Stimulated activated naive B cell treated with anti-CD40 and anti-IgM and Interleukin-4, amounts not matched to agents 10 μg/mL and 1 μg/mL and 100 μg/mL, for 72 hours (primary cell): ENCODE measurements around the gene LPP.

Source experiments
- ATAC-seq, 2 donors: fragments of 150-1000 bp; cut with Tn5 transposase; replicated peaks; 2 replicates each; pipeline ENCODE4 v1.10.0; 2021; ENCODE audit warnings: moderate library complexity in 1 of 2
- DNase-seq: peaks from one replicate; pipeline ENCODE4 v3.0.0; 2021
- H3K27ac Mint-ChIP-seq: one replicate; pipeline ENCODE4 v1.8.0; 2022; ENCODE audit warnings: mild to moderate bottlenecking, mixed read lengths
- H3K27me3 Mint-ChIP-seq, 2 donors: one replicate each; pipeline ENCODE4 v1.8.0; 2022; ENCODE audit warnings: mixed read lengths in 2 of 2
- H3K36me3 Mint-ChIP-seq, 2 donors: one replicate each; pipeline ENCODE4 v1.8.0; 2022; ENCODE audit warnings: mixed read lengths in 2 of 2, mild to moderate bottlenecking in 1 of 2
- H3K4me1 Mint-ChIP-seq, 2 donors: one replicate each; pipeline ENCODE4 v1.8.0; 2022; ENCODE audit warnings: mixed read lengths in 2 of 2, mild to moderate bottlenecking in 1 of 2
- H3K4me3 Mint-ChIP-seq, 2 donors: one replicate each; pipeline ENCODE4 v1.8.0; 2022; ENCODE audit warnings: mild to moderate bottlenecking in 2 of 2, mixed read lengths in 2 of 2, moderate library complexity in 1 of 2
- H3K9me3 Mint-ChIP-seq, 2 donors: one replicate each; pipeline ENCODE4 v1.8.0; 2022; ENCODE audit warnings: mixed read lengths in 2 of 2, mild to moderate bottlenecking in 1 of 2

The LPP gene

DNA sequence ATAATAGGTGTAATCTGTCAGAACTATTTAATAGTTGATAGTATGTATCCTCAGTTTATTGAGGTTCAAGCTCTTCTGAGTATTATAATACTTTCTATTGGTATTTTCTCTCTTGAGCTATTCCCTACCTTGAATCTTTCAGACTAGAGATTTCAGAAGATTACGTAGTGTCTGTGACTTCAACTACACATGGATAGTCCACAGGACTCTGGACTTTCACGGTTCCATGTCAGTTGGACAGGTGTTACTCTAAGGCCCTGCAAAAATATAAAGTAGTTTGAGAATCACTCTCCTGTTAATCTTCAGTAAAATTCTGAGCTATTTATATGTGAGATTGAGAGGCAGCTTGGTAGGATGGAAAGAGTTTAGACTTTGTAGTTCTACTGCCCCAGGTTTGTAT is 664.3 kb downstream of the LPP start:
- H3K4me3 Mint-ChIP-seq: no peak overlapping the region
- peaks cover 2 to 10% of the 10 kb centered on the region in 2 donors for H3K36me3 Mint-ChIP-seq
- peaks cover 8 to 13% of the 10 kb centered on the region in 2 donors for H3K4me1 Mint-ChIP-seq
- DNase-seq (no peak), ATAC-seq (no peak)
- H3K27ac Mint-ChIP-seq: no peak overlapping the region
- no peaks in the 10 kb centered on the region for H3K27me3 Mint-ChIP-seq
- no peaks in the 10 kb centered on the region for H3K9me3 Mint-ChIP-seq

DNA sequence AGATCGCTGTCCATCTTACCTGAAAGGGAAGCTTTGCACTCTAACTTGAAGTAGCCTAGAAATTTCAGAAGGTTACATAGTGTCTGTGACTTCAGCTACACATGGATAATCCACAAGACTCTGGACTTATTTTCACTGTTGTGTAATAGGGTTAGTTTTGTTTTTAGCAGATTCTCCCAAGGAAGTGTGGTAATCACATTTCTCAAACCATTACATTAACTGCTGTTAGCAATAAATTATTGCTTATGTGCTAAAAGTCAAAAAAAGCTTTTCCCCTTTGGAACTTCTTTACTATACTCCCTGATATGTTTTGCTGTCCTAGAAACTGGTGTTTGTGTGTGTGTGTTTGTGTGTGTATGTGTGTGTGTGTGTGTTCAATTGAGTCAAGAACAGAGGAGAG is 666.0 kb downstream of the LPP start:
- H3K27me3 Mint-ChIP-seq: no peaks in the 10 kb centered on the region
- H3K4me3 Mint-ChIP-seq: no peak overlapping the region
- H3K36me3 Mint-ChIP-seq: peaks cover 2 to 6% of the 10 kb centered on the region in 2 donors
- peaks cover 7 to 13% of the 10 kb centered on the region in 2 donors for H3K4me1 Mint-ChIP-seq
- H3K27ac Mint-ChIP-seq: no peak overlapping the region
- H3K9me3 Mint-ChIP-seq: no peaks in the 10 kb centered on the region
- ATAC-seq: no peak
- no peak for DNase-seq

DNA sequence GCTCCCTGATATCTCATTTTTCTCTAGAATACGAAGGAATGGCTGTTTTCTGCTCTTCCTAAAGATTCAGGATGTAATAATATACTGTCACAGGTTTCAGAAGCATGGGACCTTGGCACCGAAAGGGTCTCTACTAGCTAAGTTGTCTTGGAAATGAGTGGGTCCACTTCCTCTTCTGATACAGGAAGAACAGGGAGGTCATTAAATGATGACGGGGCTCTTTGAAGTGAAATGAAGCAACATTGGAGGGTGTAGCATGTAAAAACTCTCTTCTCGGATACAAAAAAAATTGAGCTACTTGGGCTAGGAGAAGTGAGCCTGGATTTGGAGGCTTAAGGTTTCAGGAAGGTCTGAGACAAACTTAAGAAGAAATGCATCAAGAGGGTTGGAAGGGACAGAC is 668.0 kb downstream of the LPP start:
- Mint-ChIP-seq H3K27ac (no peak overlapping the region), H3K36me3 (peaks cover 2 to 6% of the 10 kb centered on the region in 2 donors), H3K9me3 (no peaks in the 10 kb centered on the region), H3K4me3 (no peak overlapping the region), H3K4me1 (peaks cover 7 to 13% of the 10 kb centered on the region in 2 donors), H3K27me3 (no peaks in the 10 kb centered on the region)
- DNase-seq (no peak), ATAC-seq (no peak)

DNA sequence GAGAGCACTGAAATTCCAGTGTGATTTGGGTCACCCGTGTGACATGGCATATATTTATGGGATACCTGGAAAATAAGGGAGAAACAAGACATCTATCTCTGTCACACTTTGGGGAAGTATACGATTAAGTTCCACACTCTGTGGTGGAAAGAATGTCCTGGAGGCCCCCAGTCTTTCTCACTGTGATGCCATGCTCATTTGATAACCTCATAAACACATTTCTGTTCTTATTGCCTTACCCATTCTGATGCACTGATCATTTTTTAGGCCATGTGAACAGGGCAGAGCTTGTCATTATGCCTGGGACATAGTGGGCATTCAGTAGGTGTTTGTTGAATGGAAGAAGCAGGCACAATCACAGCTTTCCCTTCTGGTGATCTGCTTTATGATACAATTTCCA is 668.5 kb downstream of the LPP start:
- Mint-ChIP-seq H3K4me3 (no peak overlapping the region), H3K27me3 (no peaks in the 10 kb centered on the region), H3K36me3 (peaks cover 2 to 6% of the 10 kb centered on the region in 2 donors), H3K4me1 (peaks cover 7 to 13% of the 10 kb centered on the region in 2 donors), H3K27ac (no peak overlapping the region), H3K9me3 (no peaks in the 10 kb centered on the region)
- no peak for DNase-seq
- ATAC-seq: no peak

DNA sequence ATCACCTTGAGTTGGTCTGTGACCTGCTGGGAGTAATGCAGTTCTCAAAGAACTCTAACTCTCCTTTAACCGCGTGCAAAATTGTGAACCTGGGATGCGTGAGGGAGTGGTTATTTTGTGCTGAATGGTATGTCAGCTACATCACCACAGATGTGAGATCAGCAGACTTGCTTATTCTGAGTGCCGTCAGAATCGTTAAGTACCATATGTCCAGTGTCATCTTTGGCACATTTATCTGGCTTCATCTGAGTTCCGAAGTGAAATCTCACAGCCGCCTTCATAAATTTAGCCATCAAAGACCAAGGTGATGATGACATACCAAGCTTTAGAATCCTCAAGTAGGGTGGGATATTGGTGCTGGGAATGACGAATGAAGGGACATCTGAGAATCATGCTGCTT is 670.6 kb downstream of the LPP start:
- ATAC-seq: no peak
- Mint-ChIP-seq H3K36me3 (peaks cover 4 to 5% of the 10 kb centered on the region in 2 donors), H3K27ac (no peak overlapping the region)

DNA sequence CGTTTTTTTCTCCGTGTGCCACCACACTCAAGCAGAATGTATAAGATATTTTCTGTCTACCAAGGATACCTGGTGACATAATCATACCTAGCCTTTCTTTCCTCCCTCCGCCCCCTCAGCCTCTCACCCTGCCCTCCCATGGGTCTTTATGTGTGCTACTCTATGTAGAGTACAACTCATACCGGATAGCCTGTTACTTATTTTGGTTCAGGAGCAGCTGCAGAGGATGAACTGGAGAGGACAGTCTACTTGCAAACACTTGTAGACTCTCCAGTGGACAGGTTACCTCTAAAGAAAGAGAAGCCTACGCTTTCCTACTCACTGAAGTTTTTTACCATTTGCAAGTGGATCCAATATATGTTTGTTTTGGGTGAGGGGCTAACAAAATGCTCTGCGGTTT is 671.9 kb downstream of the LPP start:
- DNase-seq: no peak
- no peaks in the 10 kb centered on the region for H3K27me3 Mint-ChIP-seq
- no peak overlapping the region for H3K4me3 Mint-ChIP-seq
- H3K9me3 Mint-ChIP-seq: no peaks in the 10 kb centered on the region
- H3K4me1 Mint-ChIP-seq: peaks cover 6 to 11% of the 10 kb centered on the region in 2 donors
- H3K36me3 Mint-ChIP-seq: peaks cover 3 to 5% of the 10 kb centered on the region in 2 donors
- H3K27ac Mint-ChIP-seq: no peak overlapping the region
- ATAC-seq: no peak

More for the DNA sequence above, 670.6 kb downstream of the LPP start:
- peaks cover 7 to 17% of the 10 kb centered on the region in 2 donors for H3K4me1 Mint-ChIP-seq
- H3K27me3 Mint-ChIP-seq: no peaks in the 10 kb centered on the region
- no peak for DNase-seq
- H3K4me3 Mint-ChIP-seq: no peak overlapping the region
- no peaks in the 10 kb centered on the region for H3K9me3 Mint-ChIP-seq

DNA sequence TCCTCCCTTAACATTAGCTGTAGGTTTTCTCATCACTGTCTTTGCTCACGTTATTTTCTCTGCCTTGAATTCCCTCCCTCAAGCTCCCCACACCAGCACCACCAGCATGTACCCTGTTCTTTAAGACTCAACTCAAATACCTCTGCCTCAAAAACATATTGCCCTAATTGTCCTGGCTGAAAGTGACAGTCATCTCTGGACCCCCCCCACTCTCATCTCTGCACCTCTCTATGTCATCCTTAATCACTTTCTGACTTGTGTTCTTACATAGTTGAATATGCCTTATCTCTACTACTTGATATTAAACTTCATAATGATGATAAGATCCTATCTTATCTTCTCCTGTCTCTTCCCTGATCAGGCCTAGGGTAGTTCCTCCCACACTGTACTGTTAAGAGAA is 672.6 kb downstream of the LPP start:
- Mint-ChIP-seq H3K27ac (no peak overlapping the region), H3K4me3 (no peak overlapping the region), H3K27me3 (no peaks in the 10 kb centered on the region), H3K9me3 (no peaks in the 10 kb centered on the region), H3K36me3 (peaks cover 3 to 5% of the 10 kb centered on the region in 2 donors), H3K4me1 (peaks cover 6 to 11% of the 10 kb centered on the region in 2 donors)
- ATAC-seq (no peak), DNase-seq (no peak)

DNA sequence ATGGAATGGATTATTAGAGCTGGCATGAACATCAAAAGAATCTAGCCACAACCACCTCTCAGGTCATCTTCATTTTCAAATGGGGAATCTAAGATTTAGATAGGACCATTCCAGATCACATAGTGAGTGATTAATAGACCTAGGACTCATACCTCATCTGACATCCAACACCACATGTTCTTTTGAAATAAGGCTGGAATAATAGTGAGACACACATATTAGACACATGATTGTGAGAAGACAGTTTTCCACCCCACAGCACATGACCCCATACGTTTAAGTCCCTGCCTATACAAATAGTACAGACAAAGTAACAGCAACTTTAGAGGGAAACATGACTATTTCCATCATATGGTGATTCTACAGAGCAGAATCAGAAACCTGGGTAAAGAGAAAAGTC is 673.1 kb downstream of the LPP start:
- Mint-ChIP-seq H3K36me3 (peaks cover 2 to 4% of the 10 kb centered on the region in 2 donors), H3K27ac (no peak overlapping the region), H3K4me3 (no peak overlapping the region), H3K4me1 (peaks cover 4 to 8% of the 10 kb centered on the region in 2 donors), H3K27me3 (no peaks in the 10 kb centered on the region), H3K9me3 (no peaks in the 10 kb centered on the region)
- no peak for ATAC-seq
- no peak for DNase-seq

DNA sequence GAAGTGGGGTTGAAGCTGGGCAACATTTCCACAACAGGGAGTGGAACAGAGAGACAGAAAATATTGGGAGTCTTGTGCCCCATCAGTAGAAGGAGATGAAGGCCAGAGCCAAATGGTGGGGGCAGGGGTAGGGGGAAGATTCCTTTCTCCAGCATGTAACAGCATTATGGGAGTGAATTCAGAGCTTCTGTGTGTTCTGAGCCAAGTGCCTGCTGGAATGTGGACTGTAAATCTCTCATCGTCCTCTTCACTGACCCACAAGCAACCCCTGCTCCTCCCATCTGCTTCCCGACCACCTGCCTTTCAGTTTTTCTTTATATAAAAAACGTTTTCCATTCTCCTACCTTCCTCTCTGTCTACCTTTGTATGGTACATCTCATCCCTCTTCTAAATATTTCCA is 673.6 kb downstream of the LPP start:
- Mint-ChIP-seq H3K4me3 (no peak overlapping the region), H3K36me3 (peaks cover 0 to 3% of the 10 kb centered on the region in 2 donors), H3K27me3 (no peaks in the 10 kb centered on the region), H3K4me1 (peaks cover 2 to 4% of the 10 kb centered on the region in 2 donors), H3K9me3 (no peaks in the 10 kb centered on the region), H3K27ac (no peak overlapping the region)
- DNase-seq (no peak), ATAC-seq (no peak)

DNA sequence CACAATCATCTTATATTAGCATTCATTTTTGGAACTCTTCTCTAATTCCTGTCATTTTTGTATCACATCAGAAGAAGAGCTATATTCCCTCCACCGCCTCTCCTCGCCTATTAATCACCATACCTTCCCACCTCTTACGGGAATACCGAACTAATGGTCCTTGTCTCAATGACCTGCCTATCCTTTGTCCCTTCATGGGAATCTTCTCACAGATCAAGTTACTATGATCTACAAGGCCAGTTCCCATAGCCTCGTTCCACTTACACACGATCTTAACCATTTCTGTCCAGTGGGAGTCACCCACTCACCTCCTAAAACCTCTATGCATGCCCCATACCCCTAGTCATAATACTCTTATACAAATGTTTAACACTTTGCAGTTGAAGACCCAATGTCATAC is 675.2 kb downstream of the LPP start:
- H3K9me3 Mint-ChIP-seq: no peaks in the 10 kb centered on the region
- peaks cover 0 to 3% of the 10 kb centered on the region in 2 donors for H3K36me3 Mint-ChIP-seq
- H3K27ac Mint-ChIP-seq: no peak overlapping the region
- no peak overlapping the region for H3K4me3 Mint-ChIP-seq
- DNase-seq: no peak
- no peaks in the 10 kb centered on the region for H3K27me3 Mint-ChIP-seq
- H3K4me1 Mint-ChIP-seq: peaks cover 2 to 4% of the 10 kb centered on the region in 2 donors
- ATAC-seq: no peak

DNA sequence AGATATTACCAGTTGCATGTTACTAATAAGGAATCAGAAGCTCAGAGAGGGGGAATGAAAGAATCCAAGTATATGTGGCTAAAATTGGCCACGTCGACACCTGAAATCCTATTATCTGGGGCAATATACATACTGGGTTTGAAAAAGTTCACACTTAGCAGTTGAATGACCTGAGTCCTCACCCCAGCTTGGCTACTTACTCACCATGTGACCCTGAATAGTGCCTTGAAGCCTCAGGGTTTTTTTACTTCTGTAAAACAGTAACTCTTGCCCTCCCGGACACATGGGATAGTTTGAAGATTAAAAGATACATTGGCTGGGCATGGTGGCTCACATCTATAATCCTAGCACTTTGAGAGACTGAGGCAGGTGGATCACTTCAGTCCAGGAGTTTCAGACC is 675.6 kb downstream of the LPP start:
- no peaks in the 10 kb centered on the region for H3K9me3 Mint-ChIP-seq
- DNase-seq (no peak), ATAC-seq (no peak)
- no peaks in the 10 kb centered on the region for H3K27me3 Mint-ChIP-seq
- H3K4me1 Mint-ChIP-seq: peaks cover 2 to 4% of the 10 kb centered on the region in 2 donors
- H3K36me3 Mint-ChIP-seq: peaks cover 2 to 3% of the 10 kb centered on the region in 2 donors
- H3K4me3 Mint-ChIP-seq: no peak overlapping the region
- H3K27ac Mint-ChIP-seq: no peak overlapping the region

DNA sequence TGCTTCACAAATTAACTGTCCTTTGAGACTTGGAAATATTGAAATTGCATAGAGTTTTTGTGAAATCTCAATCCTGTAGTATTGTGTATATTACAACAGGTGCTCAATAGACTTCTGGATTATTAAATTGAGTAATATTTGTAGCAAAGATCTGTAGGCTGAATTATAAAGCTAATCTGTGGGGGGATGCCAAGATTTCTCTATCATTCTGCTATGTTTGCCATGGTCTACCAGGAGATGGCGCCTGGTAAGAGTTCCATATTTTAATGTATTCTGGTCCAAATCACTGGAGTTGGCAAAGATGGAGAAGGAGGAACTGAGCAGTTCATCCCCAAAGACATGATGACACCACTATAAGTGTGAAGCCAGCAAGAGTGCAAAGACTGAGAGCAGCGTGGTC is 676.9 kb downstream of the LPP start:
- Mint-ChIP-seq H3K27me3 (no peaks in the 10 kb centered on the region), H3K4me1 (peaks cover 2 to 4% of the 10 kb centered on the region in 2 donors), H3K4me3 (no peak overlapping the region), H3K36me3 (peaks cover 3 to 5% of the 10 kb centered on the region in 2 donors), H3K9me3 (no peaks in the 10 kb centered on the region), H3K27ac (no peak overlapping the region)
- DNase-seq (no peak), ATAC-seq (peak in 1 of 2 donors; percentile 23)

DNA sequence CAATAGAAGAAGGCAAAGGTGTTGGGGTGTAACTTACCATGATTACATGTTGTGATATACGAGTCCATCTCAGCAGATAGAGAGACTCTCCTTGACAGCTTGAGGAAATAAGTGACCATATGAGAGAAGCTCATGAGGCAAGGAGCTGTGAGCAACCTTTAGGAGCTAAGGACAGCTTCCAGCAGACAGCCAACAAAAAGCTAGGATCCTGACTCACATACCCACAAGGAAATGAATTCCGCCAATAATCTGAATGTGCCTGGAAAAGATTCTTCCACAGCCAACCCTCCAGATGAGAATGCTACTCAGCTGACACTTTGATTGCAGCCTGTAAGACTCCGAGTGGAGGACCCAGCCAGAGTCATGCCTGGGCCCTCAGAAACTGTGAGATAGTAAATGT is 678.2 kb downstream of the LPP start:
- Mint-ChIP-seq H3K27ac (no peak overlapping the region), H3K4me3 (no peak overlapping the region), H3K9me3 (no peaks in the 10 kb centered on the region), H3K27me3 (no peaks in the 10 kb centered on the region), H3K4me1 (peaks cover 2 to 4% of the 10 kb centered on the region in 2 donors), H3K36me3 (peaks cover 3 to 5% of the 10 kb centered on the region in 2 donors)
- no peak for ATAC-seq
- no peak for DNase-seq

DNA sequence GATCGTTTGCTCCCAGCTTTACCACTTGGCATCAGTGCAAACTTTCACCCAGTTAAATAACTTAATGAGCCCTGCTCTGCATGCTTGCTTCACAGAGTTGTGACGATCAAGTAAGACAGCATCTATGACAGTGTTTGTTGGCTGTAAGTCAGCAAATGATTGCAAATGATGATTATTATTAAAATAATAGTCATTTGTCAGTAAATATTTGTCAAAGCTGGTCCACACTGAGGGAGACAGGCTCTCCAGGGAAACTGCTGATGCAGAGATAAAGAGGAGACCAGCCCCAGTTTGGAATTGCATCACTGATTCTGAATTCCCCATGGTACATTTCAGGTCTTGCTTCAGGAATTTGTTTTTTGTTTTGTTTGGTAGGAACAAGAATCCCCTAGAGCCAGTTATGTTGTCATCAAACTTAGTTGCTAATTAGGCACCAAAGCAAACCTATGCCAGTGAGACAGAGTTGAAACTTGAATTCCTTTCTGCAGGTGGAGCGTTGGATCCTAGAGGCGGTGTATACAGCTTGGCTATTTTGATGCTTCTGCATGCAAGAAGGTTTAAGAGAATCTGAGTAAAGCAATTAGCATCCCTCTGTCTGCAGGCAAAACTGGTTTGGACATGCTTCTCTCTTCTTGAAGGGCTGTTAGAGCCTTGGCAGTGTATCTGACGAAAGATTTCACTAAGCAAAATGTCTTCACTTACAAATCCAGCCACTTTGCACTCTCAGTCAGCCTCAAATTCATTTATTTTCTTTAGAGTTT is 679.2 kb downstream of the LPP start:
- DNase-seq (no peak), ATAC-seq (no peak)
- Mint-ChIP-seq H3K4me1 (peaks cover 2 to 4% of the 10 kb centered on the region in 2 donors), H3K4me3 (no peak overlapping the region), H3K9me3 (no peaks in the 10 kb centered on the region), H3K36me3 (peaks cover 3 to 5% of the 10 kb centered on the region in 2 donors), H3K27ac (peak overlapping the region; percentile 20), H3K27me3 (no peaks in the 10 kb centered on the region)

DNA sequence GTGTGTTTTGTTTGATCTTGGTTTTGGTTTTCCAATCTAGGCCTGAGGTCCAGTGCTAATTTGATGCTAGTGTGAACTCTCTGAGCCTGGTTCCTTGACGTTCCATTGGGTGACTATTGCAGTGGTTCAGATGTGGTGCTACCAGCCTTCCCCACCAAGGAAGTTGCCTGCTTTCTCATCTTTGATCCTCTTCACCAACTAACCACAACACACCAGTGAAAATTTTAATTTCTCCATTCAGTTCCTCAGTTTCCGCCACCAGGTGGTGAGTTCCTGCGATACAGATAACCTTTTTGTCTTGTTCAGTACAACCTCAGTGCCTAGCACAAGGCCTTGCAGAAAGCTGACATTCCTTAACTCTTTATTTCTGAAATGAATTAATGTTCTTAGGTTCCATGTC is 680.4 kb downstream of the LPP start:
- no peaks in the 10 kb centered on the region for H3K27me3 Mint-ChIP-seq
- H3K4me1 Mint-ChIP-seq: peaks cover 0 to 1% of the 10 kb centered on the region in 2 donors
- H3K36me3 Mint-ChIP-seq: peaks cover 0 to 9% of the 10 kb centered on the region in 2 donors
- H3K9me3 Mint-ChIP-seq: no peaks in the 10 kb centered on the region
- ATAC-seq: no peak
- no peak for DNase-seq
- no peak overlapping the region for H3K4me3 Mint-ChIP-seq
- H3K27ac Mint-ChIP-seq: no peak overlapping the region
